ENCODE results near the gene STX16.

STX16 gene

DNA sequence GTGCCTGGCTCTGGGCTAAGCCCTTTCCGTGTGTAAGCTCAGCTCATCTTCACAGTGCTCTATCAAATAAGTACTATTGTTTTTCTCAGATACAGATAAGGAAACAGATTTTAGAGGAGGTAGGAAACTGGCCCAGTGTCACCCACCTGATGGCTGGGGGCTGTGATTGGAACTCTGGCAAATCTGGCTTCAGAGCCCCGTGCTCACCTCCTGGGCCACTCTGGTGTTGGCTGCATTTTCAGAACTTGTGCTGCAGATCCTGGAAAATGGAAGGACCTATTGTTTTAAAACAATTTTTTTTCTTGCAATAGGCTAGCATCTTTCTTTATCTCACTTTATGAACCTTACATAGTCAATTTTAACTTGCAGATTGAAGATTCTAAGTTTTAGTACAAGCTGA lies 5.7 kb downstream of the STX16 start:
- DNase-seq, result no peak

GRCh38 chr20:58657262-58657661 lies 6.2 kb downstream of the STX16 start:
- DNase-seq, result no peak

DNA sequence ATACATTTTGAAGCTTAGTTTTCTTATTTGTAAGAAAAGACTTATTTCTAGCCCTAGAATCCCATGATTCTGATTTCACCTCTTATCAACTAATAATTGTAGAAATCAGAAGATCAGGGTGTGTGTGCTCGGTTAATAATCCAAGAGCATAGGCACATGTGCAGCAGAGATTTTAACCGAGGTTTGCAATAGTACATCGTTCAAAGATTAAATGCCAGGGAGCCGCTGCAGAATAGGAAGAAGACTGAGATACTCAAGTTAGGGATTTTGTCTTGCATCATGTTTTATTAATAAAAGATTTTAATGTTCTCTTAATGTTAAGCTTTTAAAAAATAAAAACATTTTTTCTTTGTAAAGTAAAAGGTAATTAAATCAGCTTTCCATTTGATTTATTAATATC lies 6.9 kb downstream of the STX16 start:
- DNase-seq, result no peak

DNA sequence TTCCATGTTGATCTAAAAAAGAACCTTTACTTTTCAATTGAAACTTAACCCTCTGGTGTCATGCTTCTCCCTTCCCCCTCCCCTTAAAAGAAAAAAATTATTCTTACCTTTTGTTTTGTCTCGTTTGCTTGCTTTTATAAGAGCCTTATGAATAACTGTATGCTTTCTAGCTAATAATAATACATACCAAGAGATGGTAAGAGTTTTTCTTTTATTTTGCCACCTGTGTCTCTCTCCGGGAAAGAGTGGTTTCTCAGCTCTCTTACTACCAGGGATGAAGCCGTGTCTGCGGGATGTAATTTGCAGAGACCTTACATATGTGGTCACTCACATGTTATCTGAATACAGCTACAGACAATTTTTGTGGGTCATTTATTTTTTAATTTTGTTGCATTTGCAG lies 7.7 kb downstream of the STX16 start:
- no peak for DNase-seq

DNA sequence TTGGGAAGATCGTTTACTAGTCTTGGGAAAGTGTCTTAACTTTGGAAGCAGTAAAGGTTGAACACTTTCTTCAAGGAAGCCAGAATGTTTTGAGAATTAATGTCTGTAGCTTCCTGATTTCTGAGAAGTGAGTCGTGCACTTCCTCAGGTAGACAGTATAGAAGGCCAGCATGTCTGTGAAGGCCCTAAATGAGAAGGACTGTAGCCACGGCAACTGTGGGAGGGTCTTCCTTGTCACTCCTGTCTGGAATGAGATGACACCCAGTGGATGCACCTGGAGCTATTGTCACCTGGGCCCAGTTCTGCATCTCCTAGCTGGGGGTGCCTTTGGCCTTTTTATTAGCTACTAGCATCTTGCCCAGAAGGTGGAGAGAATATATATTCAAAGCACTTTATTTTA lies 8.8 kb downstream of the STX16 start:
- DNase-seq, result peak in 2 of 3 experiments; percentile 28 to 58

DNA sequence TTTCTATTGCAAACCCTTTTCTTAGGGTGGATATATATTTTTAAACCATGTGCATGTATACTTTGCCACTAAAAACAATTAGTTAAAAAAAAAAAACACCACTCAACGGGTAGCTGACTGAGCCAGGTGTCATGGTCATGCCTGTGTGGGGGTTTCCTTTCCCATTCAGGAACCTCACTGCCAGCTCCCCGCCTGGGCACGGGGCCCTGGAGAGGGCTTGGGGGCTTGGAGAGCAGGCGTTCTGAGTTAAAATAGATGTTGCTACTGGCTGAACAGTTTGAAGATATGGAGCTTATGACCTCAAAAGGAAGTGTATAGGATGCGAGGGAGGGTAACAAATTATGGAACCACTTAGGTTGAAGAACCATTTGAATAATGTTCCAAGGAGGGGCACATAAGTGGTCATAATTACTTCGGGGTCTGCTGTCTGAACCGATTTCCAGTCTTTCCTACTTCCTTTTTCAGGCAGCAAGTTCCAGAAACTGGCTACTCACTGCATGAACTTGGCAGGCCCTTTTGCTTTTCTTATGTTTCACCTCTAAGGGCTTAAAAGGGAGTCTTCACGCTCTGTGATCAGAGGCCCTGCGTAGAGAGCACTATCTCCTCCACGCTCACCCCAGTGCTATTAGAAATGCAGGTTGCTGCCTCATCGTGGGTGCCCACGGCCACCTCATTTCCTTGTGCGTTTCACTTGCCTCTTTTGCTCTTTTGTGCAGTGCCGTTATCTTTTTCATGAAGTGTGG lies 9.9 kb downstream of the STX16 start:
- no peak for DNase-seq

GRCh38 chr20:58661598-58662473 lies 10.8 kb downstream of the STX16 start:
- no peak for DNase-seq

- no peak for DNase-seq
These were observed 13.2 kb downstream of the STX16 start for GRCh38 chr20:58664331-58664730.

- peak in 1 of 3 experiments; percentile 44 for DNase-seq
These were observed 13.8 kb downstream of the STX16 start for GRCh38 chr20:58664883-58665282.

DNA sequence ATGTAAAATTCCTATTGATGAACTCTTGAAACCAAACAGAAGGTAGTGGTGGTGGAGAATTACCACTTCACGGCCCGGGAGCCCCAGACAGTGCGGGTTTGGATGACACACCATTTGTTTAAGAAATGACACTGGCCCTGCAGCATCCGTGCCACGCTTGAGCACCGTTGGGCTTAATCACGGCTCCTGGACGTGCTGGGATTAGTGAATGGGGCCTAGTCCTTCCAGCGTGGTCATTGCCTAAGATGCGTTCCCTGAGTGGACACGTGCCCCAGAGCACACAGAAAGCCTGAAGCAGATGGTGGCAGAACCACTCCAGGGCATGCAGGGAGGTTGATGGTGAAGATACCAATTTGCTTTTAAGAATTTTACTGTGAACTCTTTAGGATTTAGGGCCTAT lies 14.5 kb downstream of the STX16 start:
- DNase-seq, result peak in 1 of 3 experiments; percentile 49

GRCh38 chr20:58666702-58667101 lies 15.6 kb downstream of the STX16 start:
- DNase-seq, result no peak

GRCh38 chr20:58667975-58668374 lies 16.9 kb downstream of the STX16 start:
- no peak for DNase-seq

DNA sequence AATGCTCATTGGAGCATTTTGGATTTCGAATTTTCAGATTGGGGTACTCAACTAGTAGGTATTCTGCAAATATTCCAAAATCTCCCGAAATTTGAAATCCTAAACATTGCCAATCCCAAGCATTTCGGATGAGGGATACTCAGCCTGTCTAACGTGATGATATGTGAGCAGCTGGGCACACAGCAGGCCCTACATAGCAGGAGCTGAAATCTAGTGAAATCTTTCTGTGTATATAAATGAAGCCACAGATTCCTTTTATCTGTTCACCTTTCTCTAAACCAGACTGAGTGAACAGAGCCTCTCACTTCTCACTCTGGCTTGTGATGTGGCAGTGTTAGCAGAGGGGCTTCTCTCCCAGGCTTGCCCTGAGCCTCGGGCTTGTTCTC lies 17.8 kb downstream of the STX16 start:
- DNase-seq, result no peak

GRCh38 chr20:58669287-58670006 lies 18.4 kb downstream of the STX16 start:
- DNase-seq, result peak in 1 of 3 experiments; percentile 29

GRCh38 chr20:58670102-58670501 lies 19.0 kb downstream of the STX16 start:
- no peak for DNase-seq

DNA sequence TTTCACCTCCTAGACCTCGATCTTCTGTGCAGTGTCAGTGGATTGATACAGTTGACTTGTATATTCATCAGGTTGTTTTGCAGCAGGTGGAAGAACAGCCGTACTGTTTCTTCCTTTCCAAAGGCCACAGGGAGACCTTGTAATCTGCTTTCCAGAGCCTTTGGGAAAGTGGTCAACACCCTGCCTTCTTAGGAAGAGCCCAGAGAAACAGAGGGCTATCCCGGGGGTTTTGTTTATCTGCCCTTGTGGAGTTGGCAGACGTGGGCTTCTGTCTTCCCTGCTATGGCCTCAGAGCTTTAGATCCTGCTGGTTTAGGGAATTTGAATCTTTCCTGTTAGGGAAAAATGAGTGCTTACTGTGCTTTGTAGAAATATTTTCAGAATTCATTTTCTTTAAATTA lies 19.6 kb downstream of the STX16 start:
- DNase-seq, result no peak

GRCh38 chr20:58673119-58673518 lies 22.0 kb downstream of the STX16 start:
- DNase-seq, result no peak

DNA sequence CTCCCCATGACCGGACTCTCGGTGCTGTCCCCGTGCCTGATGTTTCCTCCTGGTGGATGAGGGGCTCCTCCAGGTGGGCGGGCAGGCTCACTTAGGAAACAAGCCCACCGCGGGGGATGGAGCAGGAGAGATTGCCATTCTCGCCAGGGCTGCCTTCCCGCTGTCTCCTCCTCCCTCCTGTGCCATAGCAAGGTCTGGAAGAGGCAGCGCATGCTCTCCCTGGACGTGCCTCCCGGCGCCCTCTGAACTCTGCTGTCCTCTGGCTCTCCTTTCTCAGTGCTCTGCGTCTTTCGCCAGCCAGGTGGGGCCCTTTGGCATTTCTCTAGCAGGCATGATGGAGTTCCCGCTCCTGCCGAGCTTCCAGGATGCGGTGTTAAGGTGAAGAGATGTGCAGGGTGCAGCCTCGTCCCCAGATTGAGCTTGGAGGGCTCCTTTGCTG lies 24.1 kb downstream of the STX16 start:
- no peak for DNase-seq

GRCh38 chr20:58675641-58676040 lies 24.6 kb downstream of the STX16 start:
- no peak for DNase-seq

DNA sequence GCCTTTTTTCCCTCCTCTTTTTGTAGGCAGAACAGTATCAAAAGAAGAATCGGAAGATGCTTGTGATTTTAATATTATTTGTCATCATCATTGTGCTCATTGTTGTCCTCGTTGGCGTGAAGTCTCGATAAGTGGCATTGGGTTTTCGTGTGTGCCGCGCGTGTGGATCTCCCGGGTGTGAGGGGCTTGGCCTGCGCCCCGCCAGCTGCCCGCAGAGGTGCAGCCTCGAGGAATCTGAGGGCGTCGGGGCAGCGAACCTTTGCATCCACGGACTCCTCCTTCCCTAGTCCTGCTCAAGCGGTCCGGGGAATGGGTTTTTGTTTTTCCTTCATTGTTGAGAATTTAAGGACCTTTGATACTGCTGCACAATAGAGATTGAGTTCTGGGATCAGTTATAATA lies 25.1 kb downstream of the STX16 start:
- DNase-seq, result no peak

DNA sequence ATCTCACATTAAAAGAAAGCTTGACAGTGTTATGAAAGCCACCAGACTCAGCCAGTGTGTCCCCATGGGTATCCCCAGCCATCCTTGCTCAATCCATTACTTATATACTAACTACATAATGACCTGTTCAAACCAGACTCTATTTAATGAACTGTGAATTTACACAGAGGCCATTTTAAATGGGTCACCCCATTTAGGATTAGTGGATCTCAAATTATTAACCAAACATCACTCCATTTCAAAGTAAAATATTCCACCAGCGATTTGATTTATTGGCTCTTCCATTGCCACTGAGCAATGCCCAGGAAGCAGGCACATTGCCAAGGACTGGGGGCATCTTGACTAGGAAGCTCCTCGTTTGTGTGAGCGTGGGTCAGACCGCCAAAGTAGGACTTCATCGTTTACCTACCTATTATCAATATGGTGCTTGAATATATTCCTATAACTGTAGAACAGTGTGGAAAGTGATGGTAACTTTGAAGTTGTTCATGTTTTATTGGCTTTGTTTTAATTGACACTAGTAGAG lies 26.1 kb downstream of the STX16 start:
- peak in 2 of 3 experiments; percentile 13 to 67 for DNase-seq

DNA sequence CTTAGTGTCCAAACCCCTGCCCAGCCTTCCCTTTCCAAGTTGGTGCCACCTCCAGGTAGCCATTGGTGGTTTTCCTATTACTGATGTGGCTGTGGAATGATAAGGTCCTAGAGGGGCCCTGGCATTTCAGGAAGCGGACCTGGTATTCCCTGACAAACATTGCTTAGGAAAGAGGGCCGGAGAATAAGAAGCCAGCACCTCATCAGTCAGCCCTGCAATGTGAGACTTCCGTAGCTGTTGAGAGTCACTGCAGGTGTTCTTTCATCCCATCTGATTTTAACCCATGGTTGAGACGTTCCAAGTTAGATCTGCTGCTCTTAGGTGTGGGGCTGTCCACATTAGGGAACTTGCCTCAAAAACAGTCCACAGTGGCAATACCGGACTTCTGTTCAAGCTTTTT lies 26.7 kb downstream of the STX16 start:
- no peak for DNase-seq

- DNase-seq, result no peak
These were observed 27.7 kb downstream of the STX16 start for GRCh38 chr20:58678806-58679205.

All from NCI-H1417 (cell line).